Glomerular visceral epithelial cell (primary cell): ENCODE results near the gene VPS13D.

Experiments
- DNase-seq: peaks from one replicate; pipeline ENCODE4 v3.0.0-alpha.2; 2016; ENCODE audit errors: extremely low spot score

The VPS13D gene

GRCh38 chr1:12336413-12336812 is 106.6 kb downstream of the VPS13D start:
- DNase-seq = no peak

- DNase-seq = no peak
Measured at GRCh38 chr1:12338017-12338416, 108.2 kb downstream of the VPS13D start.

- DNase-seq = no peak
Measured at GRCh38 chr1:12338823-12339222, 109.0 kb downstream of the VPS13D start.

- no peak for DNase-seq
Measured at GRCh38 chr1:12339396-12339795, 109.6 kb downstream of the VPS13D start.

- no peak for DNase-seq
Measured at GRCh38 chr1:12339811-12340543, 110.1 kb downstream of the VPS13D start.

GRCh38 chr1:12340544-12340930 is 110.7 kb downstream of the VPS13D start:
- no peak for DNase-seq

GRCh38 chr1:12341667-12342066 is 111.8 kb downstream of the VPS13D start:
- DNase-seq = no peak

- DNase-seq = no peak
Measured at GRCh38 chr1:12342401-12343003, 112.7 kb downstream of the VPS13D start.

- no peak for DNase-seq
Measured at GRCh38 chr1:12343823-12344487, 114.1 kb downstream of the VPS13D start.

- no peak for DNase-seq
Measured at GRCh38 chr1:12344596-12345349, 114.9 kb downstream of the VPS13D start.

GRCh38 chr1:12345350-12346217 is 115.8 kb downstream of the VPS13D start:
- no peak for DNase-seq

- DNase-seq = no peak
Measured at GRCh38 chr1:12346483-12347151, 116.8 kb downstream of the VPS13D start.

- DNase-seq = no peak
Measured at GRCh38 chr1:12348113-12348512, 118.3 kb downstream of the VPS13D start.

GRCh38 chr1:12353981-12354380 is 124.2 kb downstream of the VPS13D start:
- DNase-seq = no peak

- no peak for DNase-seq
Measured at GRCh38 chr1:12356004-12356890, 126.4 kb downstream of the VPS13D start.

- no peak for DNase-seq
Measured at GRCh38 chr1:12358499-12358898, 128.7 kb downstream of the VPS13D start.

GRCh38 chr1:12359359-12360133 is 129.7 kb downstream of the VPS13D start:
- DNase-seq = no peak

- no peak for DNase-seq
Measured at GRCh38 chr1:12368646-12369045, 138.8 kb downstream of the VPS13D start.

- DNase-seq = no peak
Measured at GRCh38 chr1:12369258-12369657, 139.4 kb downstream of the VPS13D start.
